OCI-LY7 (cell line): ENCODE measurements around the gene NCKAP5. TPM values are rescaled to one million over a fixed set of nuclear protein-coding genes. Genes with fewer than 3 reads are reported as not detected.

Experiments
- BruUV-seq: library from RNA; stranded (reverse); fragments of 400-500 nt; replicated peaks from 2 replicates; lab custom pipeline; 2021; lab: Mats Ljungman, UMichigan
- CTCF ChIA-PET: fragments of 300-600 bp; sonication (Branson Sonifier 250); formaldehyde crosslinking; loops from one replicate; lab custom pipeline; 2022; ENCODE audit warnings: antibody characterized with exemption; ENCODE audit not compliant: unreplicated experiment; lab: Charles Lee
- POLR2A ChIA-PET: fragments of 300-600 bp; sonication (Branson Sonifier 250); formaldehyde crosslinking; loops from one replicate; lab custom pipeline; 2022; ENCODE audit warnings: antibody characterized with exemption; lab: Charles Lee
- DNase-seq: peaks from one replicate; pipeline ENCODE4 v3.0.0-alpha.2; 2015; ENCODE audit warnings: low spot score
- H2AFZ ChIP-seq: fragments of 200-600 bp; sonication (generic), shearing (Covaris generic); 2 replicates; pipeline ENCODE4 v1.6.1; 2014; ENCODE audit warnings: mild to moderate bottlenecking, antibody characterized with exemption, low read length, moderate library complexity
- H3K27ac ChIP-seq: fragments of 200-600 bp; sonication (generic); 2 replicates; pipeline ENCODE4 v1.5.1; 2014; ENCODE audit warnings: mixed run types, low read depth, mild to moderate bottlenecking, moderate library complexity, low read length, inconsistent platforms; ENCODE audit not compliant: poor library complexity, severe bottlenecking
- H3K36me3 ChIP-seq: fragments of 200-600 bp; sonication (generic); 2 replicates; pipeline ENCODE4 v1.6.1; 2014; ENCODE audit warnings: mild to moderate bottlenecking, antibody characterized with exemption, low read length, moderate library complexity, mixed read lengths; ENCODE audit not compliant: insufficient read depth
- H3K4me1 ChIP-seq: fragments of 200-600 bp; sonication (generic); 2 replicates; pipeline ENCODE4 v1.5.1; 2014; ENCODE audit warnings: mild to moderate bottlenecking, low read length; ENCODE audit not compliant: insufficient read depth, poor library complexity, severe bottlenecking
- H3K4me2 ChIP-seq: fragments of 200-600 bp; sonication (generic); 2 replicates; pipeline ENCODE4 v1.6.1; 2014; ENCODE audit warnings: mild to moderate bottlenecking, low read length
- H3K4me3 ChIP-seq: fragments of 200-600 bp; sonication (generic); 2 replicates; pipeline ENCODE4 v1.5.1; 2014; ENCODE audit warnings: mild to moderate bottlenecking, low read depth, low read length; ENCODE audit not compliant: poor library complexity, severe bottlenecking
- H3K79me2 ChIP-seq: fragments of 200-600 bp; sonication (generic); 2 replicates; pipeline ENCODE4 v1.6.1; 2016; ENCODE audit warnings: low read depth, mild to moderate bottlenecking, low read length, moderate library complexity, mixed read lengths; ENCODE audit not compliant: insufficient read depth
- H3K9me2 ChIP-seq: fragments of 200-600 bp; sonication (generic); 2 replicates; pipeline ENCODE4 v1.6.1; 2016; ENCODE audit warnings: mild to moderate bottlenecking, low read length, mixed read lengths; ENCODE audit not compliant: insufficient read depth
- H3K9me3 ChIP-seq: fragments of 200-600 bp; sonication (generic); 2 replicates; pipeline ENCODE4 v1.6.1; 2014; ENCODE audit warnings: mild to moderate bottlenecking, mixed run types, low read length, mixed read lengths
- H4K20me1 ChIP-seq: fragments of 200-600 bp; sonication (generic); 2 replicates; pipeline ENCODE4 v1.6.1; 2014; ENCODE audit warnings: mild to moderate bottlenecking, antibody characterized with exemption, low read length, moderate library complexity, mixed read lengths; ENCODE audit not compliant: insufficient read depth
- EZH2phosphoT487 ChIP-seq: fragments of 200-600 bp; sonication (generic); IDR thresholded peaks from 2 replicates; pipeline ENCODE4 v1.6.1; 2018; ENCODE audit warnings: low read depth, borderline replicate concordance, mild to moderate bottlenecking, mixed run types, antibody characterized with exemption, low read length, moderate library complexity, mixed read lengths
- intact Hi-C: fragments of 100-400 bp; cut with micrococcal nuclease; formaldehyde crosslinking; loops from one replicate; pipeline ENCODE4 v1.10.0; 2022; ENCODE audit not compliant: unreplicated experiment
- total RNA-seq, 2 experiments: library from RNA; depleted of rRNA in 1 of 2; stranded (reverse); fragments of >200 nt in 1 of 2; shearing (Covaris generic) in 1 of 2; gene quantifications; 2 replicates each; pipeline ENCODE4 v1.2.3, GENCODE V29; 2014 to 2022
- TF ChIP-seq, protein P1 (sequence below): fragments of 200-600 bp; sonication (generic); conservative IDR thresholded peaks from 2 replicates; pipeline ENCODE4 v1.5.1; 2014; ENCODE audit warnings: mild to moderate bottlenecking, antibody characterized with exemption, low read length, moderate library complexity, mixed read lengths

The NCKAP5 gene
- total RNA-seq, 2 experiments from 2014 or later = not detected

DNA sequence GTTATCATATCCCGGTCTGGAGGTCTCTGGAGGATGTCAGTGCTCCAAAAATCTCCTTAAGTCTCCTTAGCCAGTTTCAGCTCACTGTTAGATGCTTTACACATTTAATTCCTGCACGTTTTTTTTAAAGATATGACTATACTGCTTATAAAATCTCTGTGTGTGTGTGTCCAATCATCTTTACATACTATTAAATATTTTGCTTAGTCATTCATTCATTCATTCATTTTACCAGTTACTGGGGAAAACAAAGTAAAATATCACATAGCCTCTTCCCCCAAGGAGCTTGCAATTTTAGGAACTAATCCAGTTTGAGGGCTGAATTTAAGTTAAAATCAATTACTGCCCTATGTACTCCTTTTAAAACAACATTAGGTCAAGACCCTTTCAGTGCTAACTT is 605.1 kb downstream of the NCKAP5 start:
- BruUV-seq = no TSS peak
- CTCF ChIA-PET = no interaction called here

DNA sequence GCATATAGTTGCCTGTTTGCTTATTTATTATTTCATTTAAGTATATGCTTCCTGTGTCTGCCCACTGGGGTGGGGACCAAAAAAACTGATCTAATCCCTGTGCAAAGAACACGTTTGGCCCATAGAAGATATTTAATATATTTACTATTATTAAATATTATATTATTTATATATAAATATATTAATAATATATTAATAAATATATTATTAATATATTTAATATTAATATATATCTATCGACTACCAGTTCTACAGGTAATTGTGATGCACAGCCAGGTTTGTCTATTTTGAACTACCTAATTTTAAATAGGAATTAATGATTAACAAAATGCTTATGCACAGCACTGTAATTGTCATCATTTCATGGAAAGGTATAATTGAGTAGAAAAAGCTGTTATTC is 609.4 kb downstream of the NCKAP5 start:
- Histone ChIP-seq H4K20me1 (no peaks in the 10 kb centered on the region), H3K9me3 (no peaks in the 10 kb centered on the region), H3K36me3 (no peaks in the 10 kb centered on the region), H3K4me1 (peaks cover 3% of the 10 kb centered on the region), H3K79me2 (no peaks in the 10 kb centered on the region), H2AFZ (no peak overlapping the region), H3K4me3 (no peak overlapping the region), H3K27ac (no peak overlapping the region), H3K4me2 (no peak overlapping the region), H3K9me2 (no peaks in the 10 kb centered on the region)
- BruUV-seq = no TSS peak
- DNase-seq = no peak
- POLR2A ChIA-PET = no interaction called here
- TF ChIP-seq, protein P1, sequence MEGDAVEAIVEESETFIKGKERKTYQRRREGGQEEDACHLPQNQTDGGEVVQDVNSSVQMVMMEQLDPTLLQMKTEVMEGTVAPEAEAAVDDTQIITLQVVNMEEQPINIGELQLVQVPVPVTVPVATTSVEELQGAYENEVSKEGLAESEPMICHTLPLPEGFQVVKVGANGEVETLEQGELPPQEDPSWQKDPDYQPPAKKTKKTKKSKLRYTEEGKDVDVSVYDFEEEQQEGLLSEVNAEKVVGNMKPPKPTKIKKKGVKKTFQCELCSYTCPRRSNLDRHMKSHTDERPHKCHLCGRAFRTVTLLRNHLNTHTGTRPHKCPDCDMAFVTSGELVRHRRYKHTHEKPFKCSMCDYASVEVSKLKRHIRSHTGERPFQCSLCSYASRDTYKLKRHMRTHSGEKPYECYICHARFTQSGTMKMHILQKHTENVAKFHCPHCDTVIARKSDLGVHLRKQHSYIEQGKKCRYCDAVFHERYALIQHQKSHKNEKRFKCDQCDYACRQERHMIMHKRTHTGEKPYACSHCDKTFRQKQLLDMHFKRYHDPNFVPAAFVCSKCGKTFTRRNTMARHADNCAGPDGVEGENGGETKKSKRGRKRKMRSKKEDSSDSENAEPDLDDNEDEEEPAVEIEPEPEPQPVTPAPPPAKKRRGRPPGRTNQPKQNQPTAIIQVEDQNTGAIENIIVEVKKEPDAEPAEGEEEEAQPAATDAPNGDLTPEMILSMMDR = no peak
- TF ChIP-seq EZH2phosphoT487 = no peak
- CTCF ChIA-PET = no interaction called here
- intact Hi-C loops = no loop called here

More for the DNA sequence above, 605.1 kb downstream of the NCKAP5 start:
- TF ChIP-seq EZH2phosphoT487 = no peak
- TF ChIP-seq, protein P1 = no peak
- intact Hi-C loops = no loop called here
- Histone ChIP-seq H2AFZ (no peak overlapping the region), H3K9me2 (no peaks in the 10 kb centered on the region), H3K9me3 (no peaks in the 10 kb centered on the region), H3K27ac (no peak overlapping the region), H4K20me1 (no peaks in the 10 kb centered on the region), H3K4me3 (no peak overlapping the region), H3K36me3 (no peaks in the 10 kb centered on the region), H3K79me2 (no peaks in the 10 kb centered on the region), H3K4me1 (no peaks in the 10 kb centered on the region), H3K4me2 (no peak overlapping the region)
- no peak for DNase-seq
- POLR2A ChIA-PET = interaction anchor here (0.6 kb wide), 1 partner anchor 25 kb away, joined by 3 read pairs; no protein-coding TSS in a partner anchor

DNA sequence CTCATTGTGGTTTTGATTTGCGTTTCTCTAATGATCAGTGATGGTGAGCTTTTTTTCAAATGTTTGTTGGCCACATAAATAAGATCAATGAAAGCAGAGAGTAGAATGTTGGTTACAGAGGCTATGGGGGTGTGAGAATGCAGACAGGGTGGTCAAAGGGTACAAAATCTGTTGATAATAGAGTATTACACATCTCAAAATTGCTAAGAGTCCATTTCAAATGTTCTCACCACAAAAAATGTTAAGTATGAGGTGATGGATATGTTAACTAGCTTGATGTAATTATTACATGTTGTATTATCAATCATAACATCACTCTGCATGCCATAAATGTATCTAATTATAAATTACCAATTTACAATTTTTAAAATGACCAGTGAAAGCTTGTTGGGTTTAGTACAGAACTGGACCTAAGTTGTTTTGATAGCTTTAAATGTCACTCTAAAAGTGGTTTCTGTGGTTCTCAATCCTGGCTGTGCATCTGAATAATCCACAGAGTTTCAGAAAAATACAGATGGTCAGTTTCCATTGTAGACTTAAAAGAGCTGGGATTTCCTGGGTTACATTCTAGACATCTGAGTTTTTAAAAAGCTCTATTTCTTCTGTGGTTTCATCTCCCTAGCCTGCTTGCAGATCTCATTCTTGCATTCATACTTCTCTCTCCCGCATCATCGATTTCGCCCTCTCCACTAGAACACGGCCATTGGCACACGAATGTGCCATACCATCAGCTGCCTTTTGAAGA is 612.2 kb downstream of the NCKAP5 start:
- DNase-seq = no peak
- ChIA-PET POLR2A (interaction anchor here (0.6 kb wide), 1 partner anchor 191 kb away, joined by 3 read pairs; no protein-coding TSS in a partner anchor), CTCF (no interaction called here)
- Histone ChIP-seq H3K4me1 (peaks cover 7% of the 10 kb centered on the region), H3K27ac (no peak overlapping the region), H3K9me3 (no peaks in the 10 kb centered on the region), H4K20me1 (no peaks in the 10 kb centered on the region), H2AFZ (no peak overlapping the region), H3K4me3 (no peak overlapping the region), H3K79me2 (no peaks in the 10 kb centered on the region), H3K9me2 (no peaks in the 10 kb centered on the region), H3K36me3 (no peaks in the 10 kb centered on the region), H3K4me2 (no peak overlapping the region)
- BruUV-seq = no TSS peak
- TF ChIP-seq, protein P1 = no peak
- TF ChIP-seq EZH2phosphoT487 = no peak
- intact Hi-C loops = no loop called here
